Measurements from ENCODE around the gene C16orf95. TPM values are rescaled to one million over a fixed set of nuclear protein-coding genes. Genes with fewer than 3 reads are reported as not detected.

The C16orf95 gene
- total RNA-seq, 1 experiment from 2014 or later, result 6.0 TPM

GRCh38 chr16:87276091-87276701 lies 41.0 kb downstream of the C16orf95 start:
- TF ChIP-seq REST (IDR thresholded peaks at IDR 0.05; ENCODE audit: insufficient read depth in 1 of 2, low read depth in 2 of 2, low read length in 1 of 2) (no peak), CTCF (IDR thresholded peaks at IDR 0.05) (no peak), SIN3A (IDR thresholded peaks at IDR 0.05; ENCODE audit: borderline replicate concordance, insufficient read depth, low read depth, low read length) (no peak), POLR2AphosphoS5 (IDR thresholded peaks at IDR 0.05; ENCODE audit: low read depth, low read length) (no peak), TCF7L2 (IDR thresholded peaks at IDR 0.05; ENCODE audit: low read depth, low read length) (no peak)
- no peaks in the 10 kb centered on the region for H3K36me3 ChIP-seq (ENCODE audit: control insufficient read depth, insufficient read depth, low read length)
- H3K9me3 ChIP-seq (ENCODE audit: control insufficient read depth, insufficient read depth, low read depth, low read length), result no peaks in the 10 kb centered on the region
- ATAC-seq (no peak), DNase-seq (ENCODE audit: low read depth, low spot score) (no peak)
- ChIA-PET CTCF (no interaction called here), POLR2A (no interaction called here)
- in situ Hi-C loops (cut with HindIII; ENCODE audit: low pct_unique_long_range_greater_than_20kb, low sequenced_read_pairs) (no loop called here), intact Hi-C loops (cut with micrococcal nuclease; ENCODE audit: unreplicated experiment) (loop anchor here (5.0 kb wide), 1 partner anchor 714 kb away; no protein-coding TSS in a partner anchor)
- no peak overlapping the region for H3K4me3 ChIP-seq (ENCODE audit: low read depth in 2 of 2, low read length in 2 of 2)
- H3K4me1 ChIP-seq (ENCODE audit: control insufficient read depth, insufficient read depth, low read length), result no peaks in the 10 kb centered on the region; the same call in 1 of the 2 replicates
- no peak overlapping the region for H3K27ac ChIP-seq (ENCODE audit: low read length)
- BruUV-seq (replicated peaks), result no TSS peak
- H3K27me3 ChIP-seq (ENCODE audit: control insufficient read depth, insufficient read depth, low read length), result no peaks in the 10 kb centered on the region

GRCh38 chr16:87274794-87275193 lies 42.4 kb downstream of the C16orf95 start:
- no peak overlapping the region for H3K27ac ChIP-seq (ENCODE audit: low read length)

More at GRCh38 chr16:87274794-87275193, 42.4 kb downstream of the C16orf95 start:
- Histone ChIP-seq H3K36me3 (ENCODE audit: control insufficient read depth, insufficient read depth, low read length) (no peaks in the 10 kb centered on the region), H3K27me3 (ENCODE audit: control insufficient read depth, insufficient read depth, low read length) (no peaks in the 10 kb centered on the region), H3K9me3 (ENCODE audit: control insufficient read depth, insufficient read depth, low read depth, low read length) (no peaks in the 10 kb centered on the region), H3K4me3 (ENCODE audit: low read depth in 2 of 2, low read length in 2 of 2) (no peak overlapping the region), H3K4me1 (ENCODE audit: control insufficient read depth, insufficient read depth, low read length) (no peaks in the 10 kb centered on the region; the same call in 1 of the 2 replicates)
- in situ Hi-C loops (cut with HindIII; ENCODE audit: low pct_unique_long_range_greater_than_20kb, low sequenced_read_pairs), result no loop called here
- DNase-seq (ENCODE audit: low read depth, low spot score), result no peak
- intact Hi-C loops (cut with micrococcal nuclease; ENCODE audit: unreplicated experiment), result loop anchor here (5.0 kb wide), 1 partner anchor 712 kb away; no protein-coding TSS in a partner anchor
- no peak for ATAC-seq
- ChIA-PET POLR2A (no interaction called here), CTCF (no interaction called here)
- TF ChIP-seq SIN3A (IDR thresholded peaks at IDR 0.05; ENCODE audit: borderline replicate concordance, insufficient read depth, low read depth, low read length) (no peak), POLR2AphosphoS5 (IDR thresholded peaks at IDR 0.05; ENCODE audit: low read depth, low read length) (no peak), REST (IDR thresholded peaks at IDR 0.05; ENCODE audit: insufficient read depth in 1 of 2, low read depth in 2 of 2, low read length in 1 of 2) (no peak), CTCF (IDR thresholded peaks at IDR 0.05) (no peak), TCF7L2 (IDR thresholded peaks at IDR 0.05; ENCODE audit: low read depth, low read length) (no peak)
- no TSS peak for BruUV-seq (replicated peaks)
